ENCODE measurements around the gene MRPS6.
A peak's percentile ranks its signal among the peaks of the same experiment; 100 is the strongest.

MRPS6 gene

DNA sequence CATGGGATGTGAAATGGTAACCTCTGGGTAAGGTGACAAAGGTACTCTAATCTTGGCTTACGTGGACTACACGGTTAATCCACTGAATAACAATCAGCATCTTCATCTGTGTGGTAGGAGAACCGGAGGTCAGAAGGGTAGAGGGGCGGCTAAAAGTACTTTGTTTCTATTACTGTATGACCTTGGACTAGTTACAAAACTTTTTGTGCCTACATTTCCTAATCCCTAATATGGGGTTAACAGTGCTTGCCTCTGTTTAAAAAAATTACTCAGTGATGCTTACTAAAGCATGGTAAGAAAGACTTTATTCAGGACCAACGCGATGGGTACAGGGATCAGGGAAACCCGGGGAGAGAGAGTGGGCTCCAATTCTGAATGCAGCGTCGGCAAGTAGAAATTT lies 1.7 kb upstream of the MRPS6 start:
- DNase-seq = no peak

DNA sequence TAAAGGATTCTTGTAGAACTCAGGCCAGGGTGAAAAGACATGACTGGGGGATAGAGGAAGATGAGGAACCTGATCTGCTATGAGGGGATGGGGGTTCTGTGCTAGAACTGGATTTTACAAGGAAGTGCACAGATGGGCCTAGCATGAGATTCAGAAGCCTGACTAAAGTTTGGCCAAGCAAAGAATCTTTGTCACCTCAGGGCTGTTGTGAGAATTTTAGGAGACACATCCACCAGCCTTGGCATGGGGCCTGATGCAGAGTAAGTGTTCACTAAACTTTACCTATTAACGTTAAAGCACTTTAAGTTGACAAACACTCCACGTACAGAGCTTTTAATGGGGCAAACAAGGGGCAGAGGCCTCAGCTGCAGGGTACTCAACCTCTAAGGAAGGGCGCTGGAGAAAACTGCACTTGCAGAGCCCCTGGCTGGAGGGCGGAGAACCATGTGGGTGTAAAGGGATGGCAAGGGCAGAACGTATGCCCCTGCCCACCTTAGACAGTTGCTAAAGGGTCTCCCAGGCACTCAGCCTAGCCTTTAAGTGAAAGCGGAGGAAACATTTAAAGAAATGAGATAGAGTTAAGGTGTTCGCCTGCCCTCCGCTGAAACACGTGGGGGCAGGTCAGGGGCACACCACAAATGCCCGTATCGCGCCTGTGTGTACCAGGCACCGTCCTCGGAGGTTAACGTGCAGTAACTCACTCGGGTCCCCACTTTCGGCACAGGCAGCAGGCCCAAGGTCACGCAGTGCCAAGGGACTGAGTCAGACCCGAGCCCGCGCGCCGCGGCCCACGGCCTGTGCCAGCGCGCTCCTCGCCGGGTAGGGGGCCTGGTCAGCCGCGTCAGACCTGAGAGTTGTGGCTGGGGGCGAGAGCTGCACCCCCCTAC lies 990 bp upstream of the MRPS6 start:
- peak in 24 of 51 donors; percentile 22 to 81 (median 50) for DNase-seq

DNA sequence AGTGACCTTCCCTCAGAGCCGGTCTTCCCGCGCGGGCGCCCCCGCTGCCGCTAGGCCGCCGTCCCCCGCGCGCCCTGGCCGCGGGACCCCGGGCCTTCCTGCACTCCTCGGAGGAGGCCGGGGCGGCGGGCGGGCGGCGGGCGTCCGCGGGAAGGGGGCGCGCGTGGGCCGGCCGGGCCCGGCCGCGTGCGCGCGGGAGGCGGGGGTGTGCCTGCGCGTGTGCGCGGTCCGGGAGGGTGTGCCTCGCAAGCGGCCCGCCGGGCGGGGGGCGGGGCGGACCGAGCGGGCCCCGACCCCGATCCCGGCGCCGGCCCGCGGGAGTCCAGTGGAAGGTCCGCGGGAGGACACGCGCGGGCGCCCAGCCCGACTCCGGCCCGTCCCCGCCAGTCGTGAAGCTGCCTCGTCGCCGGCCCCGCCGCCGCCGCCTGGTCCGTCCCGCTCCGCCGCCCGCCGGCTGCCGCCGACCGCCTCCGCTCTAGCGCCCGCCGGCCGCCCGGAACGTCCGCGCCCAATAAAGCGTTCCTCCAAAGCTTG lies 438 bp downstream of the MRPS6 start:
- DNase-seq = peak in 20 of 51 donors; percentile 28 to 67 (median 46)

DNA sequence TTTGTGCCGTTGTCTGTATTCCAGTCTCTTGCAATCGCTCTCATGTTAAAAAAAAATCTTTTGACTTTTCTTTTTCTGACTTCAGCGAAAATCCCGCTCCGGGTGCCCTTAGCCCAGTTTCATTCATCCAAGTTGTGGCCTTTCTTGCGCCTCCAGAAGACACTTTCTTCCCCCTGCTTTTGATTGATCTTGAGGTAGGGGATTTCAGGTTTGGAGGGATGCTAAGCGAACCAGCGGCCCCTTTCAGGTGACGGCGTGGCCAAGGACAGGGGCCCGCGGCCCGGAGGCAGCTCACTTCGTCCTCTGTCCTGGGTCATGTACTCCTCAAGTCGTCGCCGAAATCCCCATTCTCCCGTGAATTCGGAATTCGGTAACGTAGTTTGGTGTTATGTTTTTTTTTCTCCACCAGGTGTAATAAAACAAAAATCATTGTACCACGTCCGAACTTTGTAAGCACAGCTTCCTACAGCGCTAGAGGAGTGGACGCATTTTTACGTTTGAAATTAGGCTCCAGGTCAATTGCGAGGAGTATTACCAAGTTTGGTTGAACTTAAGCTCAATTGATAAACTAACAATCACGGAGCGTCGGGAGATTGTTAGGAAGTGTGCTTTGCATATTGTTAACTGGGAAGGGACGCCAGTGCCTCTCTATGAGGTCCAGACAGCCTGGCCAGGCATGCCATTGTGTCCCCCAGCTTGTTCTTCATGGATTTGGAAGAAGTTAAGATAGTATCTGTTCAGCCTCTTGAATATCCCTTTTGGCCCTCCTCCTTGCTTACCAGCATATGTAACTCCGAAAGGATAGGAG lies 1.1 kb downstream of the MRPS6 start:
- peak in 4 of 51 donors; percentile 4 to 13 (median 4) for DNase-seq

DNA sequence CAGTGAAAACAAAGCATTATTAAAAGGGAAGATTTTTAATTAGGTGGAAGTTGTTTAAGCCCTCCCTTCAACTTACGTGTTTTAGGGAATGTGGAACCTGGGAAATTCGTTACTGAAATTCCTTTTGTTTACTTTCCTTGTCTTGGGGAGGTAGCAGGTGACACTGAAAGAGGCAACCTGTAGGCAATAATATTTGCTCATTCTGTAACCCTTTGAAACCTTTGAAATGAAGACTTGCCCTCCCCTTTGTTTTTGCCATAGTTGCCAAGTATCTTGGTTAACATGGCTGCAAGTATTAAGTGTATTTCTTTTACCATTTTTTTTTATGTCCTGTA lies 1.7 kb downstream of the MRPS6 start:
- DNase-seq = no peak

DNA sequence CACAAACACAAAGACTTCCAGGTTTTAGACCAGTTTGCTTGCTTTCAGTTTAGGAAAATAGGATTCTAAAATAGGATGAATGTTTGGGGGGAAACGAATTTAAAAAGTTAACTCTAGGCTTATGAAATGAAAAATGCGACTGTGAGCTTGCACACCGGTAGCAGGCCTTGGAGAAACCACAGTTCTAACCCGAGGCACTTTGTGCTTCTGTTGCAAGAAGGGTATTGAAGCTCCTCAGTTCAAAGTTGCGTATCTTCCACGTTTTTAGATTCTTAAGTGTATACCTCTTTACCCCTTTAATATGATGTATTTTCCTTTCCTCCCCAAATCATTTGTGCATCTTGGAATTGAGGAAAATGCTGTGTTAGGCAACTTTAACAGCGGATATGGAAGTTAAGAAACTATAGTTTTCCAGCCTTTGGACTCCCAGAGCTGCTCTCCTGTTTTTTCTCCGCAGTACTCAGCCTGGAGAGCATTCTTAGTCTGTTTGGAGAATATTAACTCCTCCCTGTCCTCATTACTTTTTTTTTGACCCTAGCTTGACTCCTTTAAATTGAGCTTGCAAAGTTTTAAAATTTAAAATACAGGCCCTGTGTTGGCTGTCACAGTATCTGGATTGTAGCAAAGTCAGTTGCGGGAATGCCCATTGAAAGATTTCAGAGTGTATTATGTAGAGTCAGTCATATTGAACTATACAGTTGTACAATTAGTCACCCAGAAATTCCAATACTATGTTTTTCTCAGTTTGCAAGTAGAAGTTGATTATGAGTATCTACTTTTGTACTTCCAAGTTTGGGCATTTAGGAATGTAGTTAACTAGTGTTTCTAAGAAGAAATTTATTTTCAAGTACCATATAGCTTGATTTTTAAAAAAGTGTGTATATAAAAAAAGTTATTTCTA lies 2.6 kb downstream of the MRPS6 start:
- DNase-seq = no peak

DNA sequence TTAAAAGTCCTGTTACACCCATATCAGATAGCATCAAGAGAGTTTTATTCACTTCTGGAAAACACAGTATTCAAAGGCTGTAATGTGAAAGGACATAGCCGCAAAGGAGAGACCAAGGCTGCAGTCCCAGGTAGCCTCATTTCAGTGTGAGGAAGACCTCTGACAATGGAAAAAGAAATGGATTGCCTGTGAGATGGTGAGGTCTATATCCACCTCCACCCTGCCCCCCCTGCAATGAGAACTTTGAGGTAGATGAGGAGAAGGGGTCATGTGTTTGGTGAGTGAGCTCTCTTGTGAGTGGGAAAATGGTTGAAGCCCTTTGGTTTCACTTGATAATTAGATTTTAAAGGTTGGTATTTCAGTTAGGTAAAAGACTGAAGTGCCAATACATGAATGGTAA lies 3.5 kb downstream of the MRPS6 start:
- no peak for DNase-seq

DNA sequence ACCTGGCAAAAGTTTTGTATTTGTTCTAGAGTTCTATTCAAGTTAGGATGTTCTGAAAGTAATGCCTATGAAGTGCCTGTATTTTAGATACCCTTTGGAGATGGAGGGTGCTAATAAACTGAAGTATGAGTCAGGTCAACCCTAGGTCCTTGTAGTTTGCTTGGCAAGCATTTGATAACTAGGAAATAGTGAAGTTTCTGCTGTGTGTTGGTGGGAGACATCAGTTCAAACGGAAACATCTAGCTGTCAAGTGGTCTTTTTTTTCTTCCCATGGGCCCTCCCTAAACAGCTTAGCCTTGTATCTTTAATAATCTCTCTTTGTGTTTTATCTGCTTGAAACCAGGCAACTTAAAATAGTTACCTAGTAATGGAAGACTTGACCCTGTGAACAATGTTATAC lies 4.5 kb downstream of the MRPS6 start:
- no peak for DNase-seq

DNA sequence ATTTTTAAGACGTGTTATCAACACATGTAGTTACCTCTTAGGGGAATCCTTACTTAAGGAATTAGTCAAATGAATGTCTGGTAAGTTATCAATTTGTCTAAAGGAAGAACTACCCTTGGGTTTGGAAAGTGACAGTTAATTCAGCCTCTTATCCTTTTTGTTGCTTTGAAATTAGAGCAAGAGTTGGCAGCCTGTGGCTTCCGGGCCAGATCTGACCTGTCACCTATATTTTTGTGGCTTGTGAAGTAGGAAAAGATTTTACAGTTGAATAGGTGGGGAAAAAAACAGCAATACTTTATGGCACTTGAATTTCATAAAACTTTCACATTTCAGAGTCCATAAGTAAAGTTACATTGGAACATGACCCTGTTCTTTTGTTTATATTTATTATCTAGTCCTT lies 5.5 kb downstream of the MRPS6 start:
- DNase-seq = no peak

DNA sequence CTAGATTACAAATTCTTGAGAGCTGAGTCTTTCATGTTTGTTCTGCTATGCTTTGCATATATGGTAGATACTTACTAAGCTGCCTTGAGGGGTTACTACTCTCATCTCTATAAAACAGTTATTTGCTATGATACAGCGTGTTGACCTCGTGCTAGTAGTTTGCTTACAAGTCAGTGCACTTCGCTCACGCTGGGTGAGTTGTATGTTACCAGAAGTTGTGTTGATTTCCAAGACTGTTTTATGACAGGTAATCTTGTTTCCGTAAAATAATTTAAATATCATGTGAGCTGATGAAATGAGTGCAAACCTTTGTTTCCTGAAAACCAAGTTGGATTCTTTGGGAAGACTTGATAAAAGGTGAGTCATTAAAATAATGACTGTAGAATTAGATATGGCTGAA lies 7.3 kb downstream of the MRPS6 start:
- DNase-seq = no peak

DNA sequence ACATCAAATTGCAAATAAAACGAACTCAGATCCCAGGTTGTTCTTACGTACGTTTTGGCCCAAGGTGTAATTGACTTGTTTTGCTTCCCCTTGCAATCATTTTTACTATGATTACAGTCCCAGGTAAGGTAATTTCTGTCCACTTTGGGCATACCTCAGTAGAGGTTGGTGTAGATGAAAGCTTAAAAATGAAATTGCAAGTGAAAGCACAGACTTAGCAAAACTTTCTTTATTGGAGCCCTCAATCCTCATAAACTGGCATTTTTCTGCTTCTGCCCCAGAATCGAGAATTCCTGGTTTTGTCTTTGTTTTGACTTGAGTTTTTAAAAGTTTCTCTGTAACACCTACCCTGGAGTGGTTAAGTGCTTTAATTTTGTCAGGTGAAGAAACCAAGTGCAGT lies 9.4 kb downstream of the MRPS6 start:
- no peak for DNase-seq

DNA sequence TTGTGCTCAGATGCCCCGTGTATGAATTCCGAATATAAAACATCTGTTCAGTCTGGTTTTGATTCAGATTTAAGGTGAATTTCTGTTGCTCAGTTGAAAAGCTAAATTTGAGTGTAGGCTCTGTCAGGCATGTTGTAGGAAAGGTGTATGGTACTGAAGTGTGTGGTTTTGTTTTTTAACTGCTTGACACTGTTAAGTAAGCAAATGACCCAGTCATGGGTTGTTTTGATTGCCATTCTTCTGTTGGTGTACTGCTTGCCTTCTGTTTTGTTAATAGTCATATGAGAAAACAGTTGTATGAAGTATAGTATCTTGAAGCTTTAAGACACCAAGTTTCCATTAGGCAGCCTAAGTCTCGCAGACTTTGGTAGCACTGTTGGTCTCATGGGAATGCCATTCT lies 10.0 kb downstream of the MRPS6 start:
- DNase-seq = no peak

DNA sequence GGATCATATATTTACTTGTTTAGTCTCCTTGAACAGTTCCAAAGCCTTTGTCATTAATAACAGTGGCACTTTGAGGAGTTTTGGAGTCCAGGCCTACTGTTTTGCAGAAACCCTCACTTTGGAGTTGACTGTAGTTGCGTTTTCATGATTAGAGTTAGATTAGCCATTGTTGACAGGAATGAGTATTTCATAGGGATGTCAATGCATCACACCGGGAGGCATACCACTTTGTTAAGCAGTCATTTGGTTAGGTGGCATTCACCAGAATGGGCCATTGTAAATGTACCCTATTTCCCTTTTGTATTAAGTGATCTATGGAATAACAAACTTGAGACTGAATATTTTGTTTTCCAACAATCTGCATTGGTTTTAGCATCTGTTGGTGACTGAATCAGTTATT lies 11.8 kb downstream of the MRPS6 start:
- DNase-seq = no peak

DNA sequence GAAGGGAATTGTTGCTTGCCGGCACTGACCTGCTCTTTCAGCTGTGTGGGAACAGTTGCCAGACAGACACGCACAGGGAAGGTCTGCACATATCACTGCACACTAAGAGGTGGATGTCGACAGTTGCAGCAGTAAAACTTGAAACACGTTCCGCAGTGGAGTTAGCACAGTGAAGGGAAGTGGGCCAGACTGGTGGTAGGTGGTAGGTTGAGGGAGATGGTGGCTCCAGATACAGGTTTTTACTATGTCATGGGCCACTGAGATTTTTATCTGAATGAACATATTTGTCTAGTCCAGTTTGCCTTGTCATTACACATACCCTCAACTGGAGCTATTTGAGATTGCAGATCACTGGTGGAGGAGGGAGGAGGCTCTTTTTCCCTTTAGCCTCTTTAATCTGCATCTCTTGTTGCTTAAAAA lies 13.5 kb downstream of the MRPS6 start:
- no peak for DNase-seq

DNA sequence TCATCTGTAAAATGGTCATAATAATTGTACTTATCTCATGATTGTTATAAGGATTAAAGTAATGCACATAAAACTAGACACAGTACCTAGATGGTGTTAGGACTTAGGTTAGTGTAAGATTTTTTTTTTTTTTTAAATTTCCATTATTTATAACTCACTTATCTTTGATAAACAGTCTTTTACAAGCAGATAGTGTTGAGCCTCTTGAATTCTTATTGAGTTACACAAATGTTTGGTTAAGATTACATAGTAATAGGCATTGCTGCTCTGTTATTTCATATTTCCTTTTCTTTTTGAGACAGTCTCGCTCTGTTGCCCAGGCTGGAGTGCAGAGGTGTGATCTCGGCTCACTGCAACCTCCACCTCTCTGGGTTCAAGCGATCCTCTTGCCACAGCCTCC lies 15.4 kb downstream of the MRPS6 start:
- DNase-seq = no peak

DNA sequence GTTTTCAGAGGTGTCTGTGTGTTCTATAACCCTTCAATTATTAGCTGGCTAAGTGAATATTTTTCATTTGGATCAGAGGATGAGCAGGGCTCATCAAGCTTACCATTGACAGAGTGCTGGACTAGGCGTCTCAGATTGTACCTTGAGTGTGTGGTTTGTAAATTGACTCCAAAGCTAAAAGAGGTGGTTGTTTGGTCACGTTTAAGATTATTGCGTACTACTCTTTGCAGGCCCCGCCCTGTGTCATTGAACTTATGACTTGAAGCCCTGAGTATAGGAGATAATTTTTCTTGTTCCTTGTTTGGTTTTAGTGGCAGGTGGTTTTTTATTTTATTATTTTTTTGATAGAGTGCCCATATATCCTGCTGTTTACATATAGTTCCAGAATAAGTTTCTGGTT lies 17.7 kb downstream of the MRPS6 start:
- no peak for DNase-seq

DNA sequence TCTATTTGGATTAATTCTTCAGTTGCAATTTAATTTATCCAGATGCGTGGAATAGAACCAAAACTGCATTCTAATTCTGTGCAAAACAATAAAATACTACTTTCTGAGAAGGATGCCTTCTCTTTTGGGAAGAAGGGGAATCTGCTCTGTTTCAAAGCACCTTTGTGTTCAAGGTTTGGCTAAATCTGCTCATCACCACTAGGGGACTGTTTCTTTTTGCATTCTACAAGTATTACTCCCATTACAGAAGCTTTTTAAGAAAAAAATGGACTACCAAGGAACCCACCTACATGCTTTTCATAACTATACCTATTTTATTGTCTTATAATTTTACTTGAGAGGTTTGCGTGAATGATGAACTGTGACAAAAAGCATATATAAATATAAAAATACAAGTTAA lies 18.2 kb downstream of the MRPS6 start:
- no peak for DNase-seq

DNA sequence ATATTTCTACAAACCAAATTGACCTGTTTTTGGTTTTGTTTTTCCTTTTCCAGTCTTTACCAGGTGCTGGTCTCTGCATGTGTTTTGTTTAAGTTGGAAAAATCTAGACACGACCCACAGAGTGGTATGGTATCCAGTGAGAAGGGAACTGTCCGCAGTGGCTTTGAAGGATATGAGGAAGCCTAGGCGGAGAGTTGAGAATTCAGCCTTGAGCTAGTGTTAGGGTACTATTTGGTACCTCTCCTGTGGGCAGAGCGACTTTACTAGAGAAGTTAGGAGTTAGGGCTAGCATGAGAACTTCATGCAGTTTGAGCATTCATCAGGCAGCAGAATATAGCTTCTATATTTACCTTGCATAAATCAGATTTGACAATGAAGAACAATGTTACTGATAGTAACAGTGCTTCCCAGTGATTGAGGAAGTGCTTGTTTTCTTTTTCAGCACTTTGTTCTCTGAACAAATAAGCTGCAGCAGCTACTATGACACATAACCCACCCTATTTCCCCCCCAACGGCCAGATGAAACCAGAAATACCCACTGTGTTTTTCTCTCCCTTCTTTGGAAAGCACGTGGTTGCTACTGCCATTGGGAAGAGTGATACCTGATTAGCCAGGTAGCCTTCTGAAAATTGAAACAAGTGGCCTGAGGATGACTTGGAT lies 19.0 kb downstream of the MRPS6 start:
- DNase-seq = no peak

DNA sequence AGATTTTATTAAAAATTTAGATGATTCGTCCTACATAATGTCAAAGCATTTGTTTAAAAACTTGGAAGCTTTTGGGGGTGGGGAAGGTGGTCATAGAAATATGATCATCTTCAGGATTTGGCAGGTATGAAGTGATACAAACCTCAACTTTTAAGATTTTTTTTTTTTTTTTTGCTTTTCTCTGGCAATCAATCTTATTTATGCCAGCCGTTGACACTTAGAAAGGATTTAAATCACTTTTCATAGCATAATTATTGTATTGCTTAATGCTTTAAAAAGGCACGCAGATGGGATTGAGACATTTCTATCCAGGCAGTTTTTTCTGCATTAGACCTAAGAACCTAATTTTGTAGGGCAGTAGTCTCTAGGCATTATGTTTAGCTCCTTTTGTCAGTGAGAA lies 19.7 kb downstream of the MRPS6 start:
- no peak for DNase-seq

DNA sequence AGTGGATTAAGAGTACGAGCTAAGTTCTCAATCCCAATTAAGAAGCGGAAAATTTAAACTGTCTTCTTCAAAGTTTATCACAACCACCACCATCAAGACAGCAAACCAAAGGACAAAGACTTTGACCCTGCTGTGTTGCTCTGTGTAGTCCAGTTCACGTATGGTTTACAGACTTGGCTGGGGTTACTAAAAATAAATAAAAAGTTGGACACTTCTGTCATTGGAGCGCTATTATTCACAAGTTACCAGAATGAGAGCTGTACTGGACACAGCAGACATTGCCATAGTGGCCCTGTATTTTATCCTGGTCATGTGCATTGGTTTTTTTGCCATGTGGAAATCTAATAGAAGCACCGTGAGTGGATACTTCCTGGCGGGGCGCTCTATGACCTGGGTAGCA lies 21.6 kb downstream of the MRPS6 start:
- DNase-seq = no peak

DNA sequence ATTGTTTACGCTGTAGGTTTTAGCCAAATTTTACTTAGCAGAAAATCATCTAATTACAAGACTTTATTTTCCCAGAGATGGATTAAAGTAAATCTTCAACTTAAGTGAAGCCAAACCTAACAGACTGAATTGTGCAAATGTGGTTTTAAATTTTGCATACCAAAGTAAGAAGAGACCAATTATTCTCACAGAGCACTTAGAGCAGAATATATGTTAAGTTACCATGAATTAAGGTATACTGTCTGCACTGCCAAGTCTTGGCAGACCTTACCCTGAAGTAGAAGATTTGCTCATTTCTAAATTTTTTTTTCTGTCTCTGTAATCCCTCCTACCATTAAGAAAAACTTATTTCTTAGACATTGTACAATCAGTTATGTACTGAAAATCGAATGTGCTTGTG lies 24.1 kb downstream of the MRPS6 start:
- DNase-seq = no peak

All from hypothalamus (tissue), 51 donors.